GM04504 (cell line): ENCODE measurements around the gene CASZ1.
A peak's percentile ranks its signal among the peaks of the same experiment; 100 is the strongest.

Source experiments
- DNase-seq: peaks from one replicate; pipeline ENCODE4 v3.0.0-alpha.2; 2012; ENCODE audit warnings: low read depth

The CASZ1 gene

GRCh38 chr1:10796029-10796944 is at the start of gene CASZ1:
Gene CASZ1, minus strand, starts transcription at chr1:10796646. Its CDS starts 102,757 bp downstream, at chr1:10693889.
- DNase-seq: peak; percentile 68

GRCh38 chr1:10843697-10844096 is 47.3 kb upstream of the CASZ1 start:
- no peak for DNase-seq

GRCh38 chr1:10841118-10841517 is 44.7 kb upstream of the CASZ1 start:
- no peak for DNase-seq

- no peak for DNase-seq
These were observed 42.8 kb upstream of the CASZ1 start for GRCh38 chr1:10839188-10839770.

GRCh38 chr1:10838541-10838940 is 42.1 kb upstream of the CASZ1 start:
- DNase-seq: no peak

- DNase-seq: no peak
These were observed 40.3 kb upstream of the CASZ1 start for GRCh38 chr1:10836726-10837125.

GRCh38 chr1:10835822-10836421 is 39.5 kb upstream of the CASZ1 start:
- DNase-seq: no peak

- DNase-seq: no peak
These were observed 39.0 kb upstream of the CASZ1 start for GRCh38 chr1:10835421-10835820.

- DNase-seq: no peak
These were observed 38.4 kb upstream of the CASZ1 start for GRCh38 chr1:10834770-10835412.

GRCh38 chr1:10833630-10834557 is 37.4 kb upstream of the CASZ1 start:
- DNase-seq: no peak

- DNase-seq: no peak
These were observed 36.3 kb upstream of the CASZ1 start for GRCh38 chr1:10832703-10833102.

GRCh38 chr1:10830961-10831668 is 34.7 kb upstream of the CASZ1 start:
- peak; percentile 6 for DNase-seq

GRCh38 chr1:10829965-10830515 is 33.6 kb upstream of the CASZ1 start:
- no peak for DNase-seq

- no peak for DNase-seq
These were observed 32.8 kb upstream of the CASZ1 start for GRCh38 chr1:10829067-10829818.

- no peak for DNase-seq
These were observed 31.2 kb upstream of the CASZ1 start for GRCh38 chr1:10827377-10828333.

GRCh38 chr1:10825592-10825991 is 29.1 kb upstream of the CASZ1 start:
- no peak for DNase-seq

GRCh38 chr1:10824821-10825540 is 28.5 kb upstream of the CASZ1 start:
- peak; percentile 16 for DNase-seq

GRCh38 chr1:10823000-10823401 is 26.6 kb upstream of the CASZ1 start:
- DNase-seq: no peak
